PC-3 (cell line): ENCODE measurements around the gene VPS35. TPM values are rescaled to one million over a fixed set of nuclear protein-coding genes. Genes with fewer than 3 reads are reported as not detected.

ENCODE experiments used
- ATAC-seq: fragments of 200-7000 bp; cut with Tn5 transposase; 2 replicates; pipeline ENCODE4 v1.9.1; 2020; ENCODE audit warnings: mild to moderate bottlenecking, moderate library complexity
- BruUV-seq: library from RNA; stranded (reverse); fragments of 400-500 nt; replicated peaks from 2 replicates; lab custom pipeline; 2021; lab: Mats Ljungman, UMichigan
- CTCF ChIA-PET: fragments of 300-600 bp; sonication (Branson Sonifier 250); formaldehyde crosslinking; loops from one replicate; lab custom pipeline; 2022; ENCODE audit warnings: antibody characterized with exemption; lab: Charles Lee
- POLR2A ChIA-PET: fragments of 300-600 bp; sonication (Branson Sonifier 250); formaldehyde crosslinking; loops from one replicate; lab custom pipeline; 2022; ENCODE audit warnings: antibody characterized with exemption; ENCODE audit not compliant: unreplicated experiment; lab: Charles Lee
- DNase-seq: peaks from one replicate; pipeline ENCODE4 v3.0.0-alpha.2; 2015
- H2AFZ ChIP-seq: fragments of 300-600 bp; sonication (generic); 2 replicates; pipeline ENCODE4 v1.6.0; 2016; ENCODE audit warnings: antibody characterized with exemption, low read length
- H3F3A ChIP-seq: fragments of 300-600 bp; sonication (generic); one replicate; pipeline ENCODE4 v1.6.0; 2017; ENCODE audit warnings: antibody characterized with exemption, low read length, control low read depth, mild to moderate bottlenecking; ENCODE audit not compliant: unreplicated experiment
- H3K27ac ChIP-seq: fragments of 300-600 bp; sonication (generic); 2 replicates; pipeline ENCODE4 v1.5.1; 2016; ENCODE audit warnings: mild to moderate bottlenecking, low read length
- H3K27me3 ChIP-seq: fragments of 300-600 bp; sonication (generic); 2 replicates; pipeline ENCODE4 v1.6.1; 2016; ENCODE audit warnings: low read length, mixed read lengths
- H3K36me3 ChIP-seq: fragments of 300-600 bp; sonication (generic); 2 replicates; pipeline ENCODE4 v1.6.1; 2016; ENCODE audit warnings: low read depth, mixed run types, low read length, mixed read lengths
- H3K4me1 ChIP-seq: fragments of 300-600 bp; sonication (generic); 2 replicates; pipeline ENCODE4 v1.5.1; 2016; ENCODE audit warnings: low read length; ENCODE audit not compliant: insufficient read depth
- H3K4me2 ChIP-seq: fragments of 300-600 bp; sonication (generic); 2 replicates; pipeline ENCODE4 v1.6.0; 2016; ENCODE audit warnings: low read length
- H3K4me3 ChIP-seq: fragments of 300-600 bp; sonication (generic); 2 replicates; pipeline ENCODE4 v1.5.1; 2016; ENCODE audit warnings: mild to moderate bottlenecking, low read length, mixed read lengths
- H3K79me2 ChIP-seq: fragments of 300-600 bp; sonication (generic); 2 replicates; pipeline ENCODE4 v1.6.1; 2017; ENCODE audit warnings: low read length, mixed read lengths
- H3K9ac ChIP-seq: fragments of 300-600 bp; sonication (generic); 2 replicates; pipeline ENCODE4 v1.6.0; 2016; ENCODE audit warnings: mild to moderate bottlenecking, low read length
- H3K9me2 ChIP-seq: fragments of 300-600 bp; sonication (generic); replicated peaks from 2 replicates; pipeline ENCODE4 v1.6.1; 2016; ENCODE audit warnings: mixed run types, low read length, mixed read lengths
- H3K9me3 ChIP-seq: fragments of 300-600 bp; sonication (generic); 2 replicates; pipeline ENCODE4 v1.6.1; 2016; ENCODE audit warnings: low read length, mixed read lengths
- H4K20me1 ChIP-seq: fragments of 300-600 bp; sonication (generic); 2 replicates; pipeline ENCODE4 v1.6.1; 2016; ENCODE audit warnings: low read length, mixed read lengths
- CTCF ChIP-seq: fragments of 300-600 bp; sonication (generic); conservative IDR thresholded peaks from 2 replicates; pipeline ENCODE4 v1.5.1; 2017; ENCODE audit warnings: antibody characterized with exemption, low read depth, mild to moderate bottlenecking, low read length
- EZH2 ChIP-seq: fragments of 300-600 bp; sonication (generic); IDR thresholded peaks from one replicate; pipeline ENCODE4 v1.6.1; 2017; ENCODE audit warnings: antibody characterized with exemption, mild to moderate bottlenecking, low read length; ENCODE audit not compliant: unreplicated experiment
- EZH2phosphoT487 ChIP-seq: fragments of 300-600 bp; sonication (generic); IDR thresholded peaks from 2 replicates; pipeline ENCODE4 v1.6.1; 2018; ENCODE audit warnings: mild to moderate bottlenecking, antibody characterized with exemption, low read length, borderline replicate concordance
- intact Hi-C: fragments of 100-400 bp; cut with micrococcal nuclease; formaldehyde crosslinking; loops from 2 replicates; pipeline ENCODE4 v1.9.0; 2023
- total RNA-seq: library from RNA; depleted of rRNA; stranded (reverse); fragments of >200 nt; gene quantifications from 2 replicates; pipeline ENCODE4 v1.2.3, GENCODE V29; 2014

The VPS35 gene
- total RNA-seq, 1 experiment from 2014 or later: 39.3 TPM

- H3K4me1 ChIP-seq: peaks cover 4% of the 10 kb centered on the region; the same call in 1 of the 2 replicates
- BruUV-seq: no TSS peak
- no peaks in the 10 kb centered on the region for H3F3A ChIP-seq
- TF ChIP-seq EZH2 (no peak), CTCF (no peak), EZH2phosphoT487 (no peak)
- peak overlapping the region; percentile 98 for H3K4me2 ChIP-seq
- H4K20me1 ChIP-seq: no peaks in the 10 kb centered on the region
- peaks cover 26% of the 10 kb centered on the region for H3K79me2 ChIP-seq
- ATAC-seq (no peak), DNase-seq (no peak)
- H2AFZ ChIP-seq: no peak overlapping the region
- H3K9ac ChIP-seq: no peak overlapping the region
- CTCF ChIA-PET: interaction anchor here (0.6 kb wide), 1 partner anchor 70 kb away, joined by 9 read pairs; no protein-coding TSS in a partner anchor
- H3K27me3 ChIP-seq: no peaks in the 10 kb centered on the region
- no peak overlapping the region for H3K4me3 ChIP-seq
- intact Hi-C loops: no loop called here
- H3K36me3 ChIP-seq: no peaks in the 10 kb centered on the region; the same call in 1 of the 2 replicates
- no peaks in the 10 kb centered on the region for H3K9me2 ChIP-seq
- H3K27ac ChIP-seq: no peak overlapping the region
- no peaks in the 10 kb centered on the region for H3K9me3 ChIP-seq
- POLR2A ChIA-PET: no interaction called here
Measured at GRCh38 chr16:46621934-46622676, 66.9 kb downstream of the VPS35 start.

GRCh38 chr16:46621006-46621933, 67.7 kb downstream of the VPS35 start, which contains the start of gene SHCBP1:
TSS of gene SHCBP1 (minus strand) at chr16:46621379. CDS start at chr16:46621359, 20 bp downstream.
- Histone ChIP-seq H3F3A (no peaks in the 10 kb centered on the region), H3K4me3 (peak within 1 kb of the TSS; percentile 99), H4K20me1 (no peaks in the 10 kb centered on the region), H3K9me2 (no peaks in the 10 kb centered on the region), H2AFZ (peak within 1 kb of the TSS; percentile 96), H3K9ac (peak within 1 kb of the TSS; percentile 92), H3K9me3 (no peaks in the 10 kb centered on the region), H3K27ac (no peak within 1 kb of the TSS; the same call in 1 of the 2 replicates), H3K4me1 (peaks cover 4% of the 10 kb centered on the region; the same call in 1 of the 2 replicates), H3K27me3 (no peaks in the 10 kb centered on the region), H3K36me3 (peaks cover 8% of the 10 kb centered on the region; the same call in 1 of the 2 replicates), H3K79me2 (peaks cover 26% of the 10 kb centered on the region), H3K4me2 (peak within 1 kb of the TSS; percentile 98)
- TF ChIP-seq EZH2 (no peak), CTCF (no peak), EZH2phosphoT487 (no peak)
- DNase-seq: peak; percentile 82
- BruUV-seq: no TSS peak
- POLR2A ChIA-PET: no interaction called here
- ATAC-seq: peak; percentile 95
- intact Hi-C loops: no loop called here
- CTCF ChIA-PET: interaction anchor here (0.6 kb wide), 1 partner anchor 70 kb away, joined by 9 read pairs; no protein-coding TSS in a partner anchor
